ENCODE results near the gene MRPL24.
A peak's percentile ranks its signal among the peaks of the same experiment; 100 is the strongest.

The MRPL24 gene

DNA sequence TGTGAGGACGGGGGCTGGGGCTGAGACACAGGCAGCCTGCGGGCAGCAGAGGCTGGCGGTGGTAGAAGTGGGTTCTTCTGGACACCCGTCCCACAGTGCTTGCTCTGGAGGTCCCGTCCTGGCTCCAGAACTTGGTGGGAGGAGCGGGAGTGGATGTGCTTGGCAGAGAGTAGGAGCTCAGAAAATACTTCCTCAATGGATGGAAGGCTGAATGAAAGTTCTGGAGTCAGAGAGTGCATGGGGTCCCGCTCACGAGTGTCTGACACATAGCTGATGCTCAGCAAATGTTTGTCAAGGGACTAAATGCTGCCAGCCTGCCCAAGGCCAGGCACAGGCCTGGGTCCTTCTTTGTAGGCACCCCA, 50.2 kb downstream of the MRPL24 start:
- H3K4me1 ChIP-seq, result peaks cover 36% of the 10 kb centered on the region
- no peaks in the 10 kb centered on the region for H3K27me3 ChIP-seq
- no peaks in the 10 kb centered on the region for H3K9me3 ChIP-seq
- no peak for DNase-seq
- TF ChIP-seq, protein P1, sequence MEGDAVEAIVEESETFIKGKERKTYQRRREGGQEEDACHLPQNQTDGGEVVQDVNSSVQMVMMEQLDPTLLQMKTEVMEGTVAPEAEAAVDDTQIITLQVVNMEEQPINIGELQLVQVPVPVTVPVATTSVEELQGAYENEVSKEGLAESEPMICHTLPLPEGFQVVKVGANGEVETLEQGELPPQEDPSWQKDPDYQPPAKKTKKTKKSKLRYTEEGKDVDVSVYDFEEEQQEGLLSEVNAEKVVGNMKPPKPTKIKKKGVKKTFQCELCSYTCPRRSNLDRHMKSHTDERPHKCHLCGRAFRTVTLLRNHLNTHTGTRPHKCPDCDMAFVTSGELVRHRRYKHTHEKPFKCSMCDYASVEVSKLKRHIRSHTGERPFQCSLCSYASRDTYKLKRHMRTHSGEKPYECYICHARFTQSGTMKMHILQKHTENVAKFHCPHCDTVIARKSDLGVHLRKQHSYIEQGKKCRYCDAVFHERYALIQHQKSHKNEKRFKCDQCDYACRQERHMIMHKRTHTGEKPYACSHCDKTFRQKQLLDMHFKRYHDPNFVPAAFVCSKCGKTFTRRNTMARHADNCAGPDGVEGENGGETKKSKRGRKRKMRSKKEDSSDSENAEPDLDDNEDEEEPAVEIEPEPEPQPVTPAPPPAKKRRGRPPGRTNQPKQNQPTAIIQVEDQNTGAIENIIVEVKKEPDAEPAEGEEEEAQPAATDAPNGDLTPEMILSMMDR (IDR thresholded peaks at IDR 0.05; ENCODE audit: low read depth, low read length), result no peak
- H3K4me3 ChIP-seq (ENCODE audit: low read depth, low read length), result no peak overlapping the region
- H3K36me3 ChIP-seq, result no peaks in the 10 kb centered on the region

DNA sequence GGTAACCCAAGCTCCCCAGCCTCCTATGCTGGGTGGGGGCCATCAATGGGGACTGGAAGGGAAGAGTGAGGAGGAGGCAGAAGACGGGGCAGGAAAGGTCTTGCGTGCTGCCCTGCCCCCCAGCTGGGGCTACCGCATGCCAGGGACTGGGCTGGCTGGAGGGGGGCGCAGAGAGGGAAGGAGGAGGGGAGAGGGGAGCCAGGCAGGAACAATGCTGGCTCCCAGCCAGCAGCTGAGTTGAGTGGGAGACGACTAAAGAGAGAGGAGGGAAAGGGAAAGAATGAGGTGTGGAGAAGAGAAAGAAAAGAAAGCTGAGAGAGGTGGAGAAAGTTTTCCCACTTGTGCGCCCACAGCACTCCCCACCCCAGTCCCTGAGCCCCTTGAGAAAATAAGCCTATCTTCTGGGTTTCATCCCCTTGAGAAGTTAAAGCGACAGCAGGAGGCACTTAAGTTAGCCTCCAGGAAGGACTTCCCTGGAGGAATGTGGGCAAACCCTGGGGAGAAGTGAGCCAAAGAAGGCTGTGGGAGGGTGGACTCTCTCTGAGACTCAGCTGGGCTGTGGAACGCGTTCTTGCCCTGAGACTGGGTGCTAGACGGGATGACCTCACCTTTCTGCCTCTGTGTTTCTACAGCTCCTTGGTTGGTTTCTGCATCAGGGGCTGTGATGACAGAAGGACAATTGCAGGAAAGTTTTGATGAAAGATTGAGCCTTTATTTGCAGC, 50.8 kb downstream of the MRPL24 start:
- peak; percentile 61 for DNase-seq
- TF ChIP-seq, protein P1 (IDR thresholded peaks at IDR 0.05; ENCODE audit: low read depth, low read length), result no peak
- peak overlapping the region; percentile 61 for H3K4me3 ChIP-seq (ENCODE audit: low read depth, low read length)

DNA sequence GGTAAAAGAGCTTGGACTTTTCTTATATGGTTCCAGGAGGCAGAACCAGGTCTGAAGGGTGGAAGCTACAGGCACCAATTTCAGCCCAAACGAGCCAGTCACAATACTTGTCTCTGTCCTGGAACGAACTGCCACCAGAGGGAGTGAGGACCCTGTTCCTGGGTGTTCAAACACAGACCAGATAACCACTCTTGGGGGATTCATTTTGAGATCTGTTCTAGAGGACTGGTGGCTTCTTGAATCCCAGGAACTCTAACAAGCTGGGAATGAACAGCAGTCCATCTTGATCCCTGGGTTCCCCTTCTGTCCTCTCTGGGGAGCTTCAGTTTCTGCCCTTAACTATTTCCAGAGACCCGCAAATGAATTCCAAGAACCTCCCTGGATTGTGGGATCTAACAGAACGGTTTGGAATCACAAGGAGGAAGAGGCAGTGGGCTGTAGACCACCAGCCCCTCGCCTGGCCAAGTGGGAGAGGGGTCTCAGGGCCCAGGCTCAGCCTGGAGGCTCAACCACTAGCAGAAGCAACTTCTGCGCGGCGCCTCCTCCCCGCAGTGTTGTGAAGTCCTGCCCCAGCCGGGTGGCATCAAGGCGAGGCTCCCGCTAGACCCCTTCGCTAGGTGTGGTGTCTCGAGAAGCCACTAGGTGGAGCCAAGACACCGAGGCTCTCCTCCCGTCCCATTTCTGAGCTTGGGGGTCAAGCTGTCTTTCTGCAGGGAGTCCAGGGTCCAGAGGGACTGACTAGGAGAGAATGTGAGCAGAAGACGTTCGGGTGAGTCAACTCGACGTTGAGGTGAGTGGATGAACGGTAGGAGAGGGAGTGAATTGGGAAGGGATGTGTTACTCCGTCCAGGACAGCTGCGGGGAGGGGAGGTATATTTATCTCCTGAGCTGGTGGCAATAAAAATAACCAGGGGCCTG, 51.6 kb downstream of the MRPL24 start:
- H3K9me3 ChIP-seq, result no peaks in the 10 kb centered on the region
- peaks cover 33% of the 10 kb centered on the region for H3K4me1 ChIP-seq
- peak; percentile 89 for DNase-seq
- TF ChIP-seq, protein P1 (IDR thresholded peaks at IDR 0.05; ENCODE audit: low read depth, low read length), result peak; percentile 95
- H3K27me3 ChIP-seq, result no peaks in the 10 kb centered on the region
- peak overlapping the region; percentile 61 for H3K4me3 ChIP-seq (ENCODE audit: low read depth, low read length)
- no peaks in the 10 kb centered on the region for H3K36me3 ChIP-seq

More for the DNA sequence above, 50.8 kb downstream of the MRPL24 start:
- Histone ChIP-seq H3K27me3 (no peaks in the 10 kb centered on the region), H3K4me1 (peaks cover 36% of the 10 kb centered on the region), H3K9me3 (no peaks in the 10 kb centered on the region), H3K36me3 (no peaks in the 10 kb centered on the region)
